ENCODE data around the gene ATP2A1. TPM values are rescaled to one million over a fixed set of nuclear protein-coding genes. Genes with fewer than 3 reads are reported as not detected.
"Not testable (repeated sequence)": the region's sequence is repeated elsewhere in the genome, so short reads cannot be mapped to it uniquely, and the experiment has no call there.

The ATP2A1 gene
- total RNA-seq, 1 donor = 0.18 TPM

GRCh38 chr16:28924762-28925385, 46.6 kb downstream of the ATP2A1 start, which contains the start of gene RABEP2:
RABEP2 (minus strand) TSS chr16:28925238; CDS start chr16:28925163, 75 bp downstream.
- no peak for TF ChIP-seq CTCF (IDR thresholded peaks at IDR 0.05; ENCODE audit: insufficient read depth, low read length)
- DNase-seq (ENCODE audit: low read depth) = peak; percentile 83
- peak within 1 kb of the TSS; percentile 82 for H3K4me3 ChIP-seq (ENCODE audit: low read depth, low read length)

GRCh38 chr16:28925386-28926228, 47.3 kb downstream of the ATP2A1 start:
- DNase-seq (ENCODE audit: low read depth) = peak; percentile 84
- H3K4me3 ChIP-seq (ENCODE audit: low read depth, low read length) = peak overlapping the region; percentile 82
- TF ChIP-seq CTCF (IDR thresholded peaks at IDR 0.05; ENCODE audit: insufficient read depth, low read length) = peak; percentile 6

GRCh38 chr16:28926284-28926683, 48.0 kb downstream of the ATP2A1 start:
- not testable (repeated sequence) for H3K4me3 ChIP-seq (ENCODE audit: low read depth, low read length); DNase-seq (ENCODE audit: low read depth)

- no peak for TF ChIP-seq CTCF (IDR thresholded peaks at IDR 0.05; ENCODE audit: insufficient read depth, low read length)
- H3K4me3 ChIP-seq (ENCODE audit: low read depth, low read length) = no peak overlapping the region
- no peak for DNase-seq (ENCODE audit: low read depth)
Measured at GRCh38 chr16:28927815-28928214, 49.5 kb downstream of the ATP2A1 start.

GRCh38 chr16:28930203-28930602, 51.9 kb downstream of the ATP2A1 start:
- TF ChIP-seq CTCF (IDR thresholded peaks at IDR 0.05; ENCODE audit: insufficient read depth, low read length) = no peak
- DNase-seq (ENCODE audit: low read depth) = no peak
- no peak overlapping the region for H3K4me3 ChIP-seq (ENCODE audit: low read depth, low read length)

- DNase-seq (ENCODE audit: low read depth) = no peak
- no peak for TF ChIP-seq CTCF (IDR thresholded peaks at IDR 0.05; ENCODE audit: insufficient read depth, low read length)
- no peak overlapping the region for H3K4me3 ChIP-seq (ENCODE audit: low read depth, low read length)
Measured at GRCh38 chr16:28930652-28931051, 52.4 kb downstream of the ATP2A1 start.

- no peak for DNase-seq (ENCODE audit: low read depth)
- no peak for TF ChIP-seq CTCF (IDR thresholded peaks at IDR 0.05; ENCODE audit: insufficient read depth, low read length)
- no peak within 1 kb of the TSS for H3K4me3 ChIP-seq (ENCODE audit: low read depth, low read length)
Measured at GRCh38 chr16:28931801-28932225, 53.5 kb downstream of the ATP2A1 start, which contains the start of gene CD19. CD19 (plus strand) TSS chr16:28931971; CDS start chr16:28932001, 30 bp downstream.
